ENCODE data around the gene CCDC187.

GRCh38 chr9:136279471-136279870, 24.4 kb downstream of the CCDC187 start:
- TF ChIP-seq MAX (CRISPR knock-in tag; IDR thresholded peaks at IDR 0.05) = no peak
- TF ChIP-seq CTCF (IDR thresholded peaks at IDR 0.05) = no peak
- no peak for TF ChIP-seq NFE2L1 (CRISPR knock-in tag; IDR thresholded peaks at IDR 0.05)
- no peak for TF ChIP-seq PREB (CRISPR knock-in tag; IDR thresholded peaks at IDR 0.05; ENCODE audit: borderline replicate concordance)
- no peak for TF ChIP-seq MYBL2 (CRISPR knock-in tag; IDR thresholded peaks at IDR 0.05)
